HG02763 (cell line): ENCODE measurements around the gene TMEM161A.
A peak's percentile ranks its signal among the peaks of the same experiment; 100 is the strongest.
"Not testable (repeated sequence)": the region's sequence is repeated elsewhere in the genome, so short reads cannot be mapped to it uniquely, and the experiment has no call there.

Source experiments
- ATAC-seq: cut with Tn5 transposase; IDR thresholded peaks from one replicate; pipeline ENCODE4 v1.9.1; 2021; ENCODE audit warnings: mild to moderate bottlenecking, moderate library complexity; ENCODE audit not compliant: unreplicated experiment

TMEM161A gene

DNA sequence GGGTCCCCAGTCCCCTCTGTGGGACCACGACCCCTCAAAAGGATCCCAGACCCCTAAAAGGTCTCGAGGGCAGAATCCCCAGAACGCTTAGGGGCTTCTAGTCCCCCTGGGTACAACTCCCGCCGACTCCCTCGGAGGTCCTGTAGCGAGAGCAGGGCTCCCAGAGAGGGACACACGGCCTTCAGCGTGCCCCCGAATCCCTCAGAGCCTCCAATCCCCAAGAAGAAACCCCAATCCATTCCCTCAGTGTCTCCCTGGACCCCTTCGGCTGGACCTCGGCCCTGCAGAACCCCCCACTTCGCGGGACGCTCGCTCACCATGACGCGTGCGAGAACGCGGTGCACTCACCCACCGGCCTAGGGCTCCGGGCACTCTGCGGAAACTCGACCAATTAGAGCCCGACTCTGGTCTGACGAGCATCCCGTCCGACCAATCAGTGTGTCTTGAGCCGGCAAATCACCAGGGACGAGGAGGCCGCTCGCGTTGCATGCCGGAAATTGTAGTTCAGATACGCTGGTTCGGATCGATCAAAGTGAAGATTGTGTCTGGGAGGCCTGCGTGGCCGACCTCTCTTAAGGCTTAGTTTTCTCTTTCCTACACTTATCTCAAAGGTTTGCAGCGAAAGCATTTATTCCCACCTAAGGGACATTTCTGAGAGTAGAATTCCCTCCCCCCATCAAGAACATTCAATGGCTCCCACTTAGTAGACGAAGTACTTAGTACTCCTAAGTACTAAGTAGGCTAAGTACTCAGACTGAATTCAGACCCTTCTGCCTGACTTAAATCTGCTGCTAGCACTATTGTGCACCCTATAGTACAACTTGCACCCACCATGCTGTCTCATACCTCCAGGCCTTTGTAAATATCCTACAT is at the start of gene TMEM161A:
TSS of gene TMEM161A (minus strand) at position 370 of the 873 bp plus-strand sequence. CDS start at position 320, 50 bp downstream.
- peak; percentile 97 for ATAC-seq

DNA sequence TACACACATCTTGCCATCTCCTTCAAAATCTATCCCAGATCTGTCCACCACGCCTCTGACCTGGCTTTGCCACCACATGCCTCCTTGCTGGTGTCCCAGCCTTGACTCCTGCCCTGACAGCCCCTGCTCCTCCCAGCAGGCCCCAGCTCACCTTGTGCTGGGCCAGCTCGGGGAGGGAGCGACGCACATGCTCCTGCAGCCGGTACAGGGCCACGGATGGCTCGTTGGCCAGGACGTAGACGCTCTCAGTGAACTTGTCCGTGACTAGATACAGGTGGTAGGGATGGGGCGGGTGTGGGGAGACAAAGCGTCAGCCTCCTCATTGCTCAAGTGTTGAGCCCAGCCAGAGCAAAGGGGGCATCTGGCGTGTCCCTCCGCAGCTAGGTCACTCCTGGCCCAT is 48.5 kb upstream of the TMEM161A start:
- no peak for ATAC-seq

DNA sequence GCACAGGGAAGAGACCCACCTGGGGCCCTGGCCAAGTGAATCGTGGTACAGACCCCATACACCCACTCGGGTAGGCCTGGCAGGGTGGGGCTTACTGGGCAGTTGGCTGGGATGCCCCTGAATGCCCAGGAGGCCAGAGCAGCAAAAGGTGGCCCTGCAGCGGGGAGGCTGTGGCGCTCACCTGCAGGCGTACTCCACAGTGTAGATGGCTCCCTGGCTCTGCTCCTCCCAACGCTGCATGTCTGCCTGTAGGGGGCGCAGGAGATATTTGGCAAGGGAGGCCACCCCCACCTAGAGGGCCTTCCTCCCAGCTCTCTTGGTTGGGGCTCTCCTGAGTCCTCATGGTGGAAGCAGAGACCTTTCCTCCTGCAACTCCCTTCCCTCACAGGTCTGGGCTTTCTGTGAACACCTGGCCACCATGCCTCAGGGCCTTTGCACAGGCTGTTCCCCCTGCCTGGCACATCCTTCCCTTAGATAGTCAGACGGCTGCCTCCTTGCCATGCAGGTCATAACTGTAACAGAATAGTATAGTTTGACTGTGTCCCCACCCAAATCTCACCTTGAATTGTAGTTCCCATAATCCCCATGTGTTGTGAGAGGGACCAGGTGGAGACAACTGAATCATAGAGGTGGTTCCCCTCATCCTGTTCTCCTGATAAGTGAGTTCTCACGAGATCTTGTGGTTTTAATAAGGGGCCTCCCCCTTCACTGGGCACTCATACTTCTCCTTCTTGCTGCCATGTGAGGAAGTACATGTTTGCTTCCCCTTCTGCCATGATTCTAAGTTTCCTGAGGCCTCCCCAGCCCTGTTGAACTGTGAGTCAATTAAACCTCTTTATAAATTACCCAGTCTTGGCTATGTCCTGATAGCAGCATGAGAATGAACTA is 47.8 kb upstream of the TMEM161A start:
- no peak for ATAC-seq

DNA sequence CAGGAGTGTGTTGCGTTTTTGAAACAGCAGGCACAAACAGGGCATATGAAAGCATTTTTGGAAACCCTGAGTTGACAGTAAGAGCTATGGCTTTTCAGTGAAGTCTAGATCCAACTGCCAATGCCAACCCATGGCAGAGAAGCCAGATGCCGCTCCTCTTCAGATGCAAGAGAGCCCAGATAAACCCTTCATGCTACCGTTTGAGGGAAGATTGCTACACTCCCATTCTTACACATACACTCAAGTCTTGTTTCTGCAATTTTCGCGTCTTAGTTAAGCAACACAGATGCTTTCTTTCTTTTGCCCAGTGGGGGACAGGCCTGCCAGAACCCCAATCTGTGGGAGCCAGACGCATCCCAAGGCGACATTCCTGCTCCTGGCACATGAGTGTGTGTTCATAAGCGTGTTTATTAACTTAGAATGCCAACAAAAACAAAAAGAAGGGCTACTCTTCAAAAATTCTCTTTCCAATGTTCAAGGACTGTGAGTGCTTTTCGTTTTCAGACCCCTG is 43.3 kb upstream of the TMEM161A start:
- no peak for ATAC-seq

DNA sequence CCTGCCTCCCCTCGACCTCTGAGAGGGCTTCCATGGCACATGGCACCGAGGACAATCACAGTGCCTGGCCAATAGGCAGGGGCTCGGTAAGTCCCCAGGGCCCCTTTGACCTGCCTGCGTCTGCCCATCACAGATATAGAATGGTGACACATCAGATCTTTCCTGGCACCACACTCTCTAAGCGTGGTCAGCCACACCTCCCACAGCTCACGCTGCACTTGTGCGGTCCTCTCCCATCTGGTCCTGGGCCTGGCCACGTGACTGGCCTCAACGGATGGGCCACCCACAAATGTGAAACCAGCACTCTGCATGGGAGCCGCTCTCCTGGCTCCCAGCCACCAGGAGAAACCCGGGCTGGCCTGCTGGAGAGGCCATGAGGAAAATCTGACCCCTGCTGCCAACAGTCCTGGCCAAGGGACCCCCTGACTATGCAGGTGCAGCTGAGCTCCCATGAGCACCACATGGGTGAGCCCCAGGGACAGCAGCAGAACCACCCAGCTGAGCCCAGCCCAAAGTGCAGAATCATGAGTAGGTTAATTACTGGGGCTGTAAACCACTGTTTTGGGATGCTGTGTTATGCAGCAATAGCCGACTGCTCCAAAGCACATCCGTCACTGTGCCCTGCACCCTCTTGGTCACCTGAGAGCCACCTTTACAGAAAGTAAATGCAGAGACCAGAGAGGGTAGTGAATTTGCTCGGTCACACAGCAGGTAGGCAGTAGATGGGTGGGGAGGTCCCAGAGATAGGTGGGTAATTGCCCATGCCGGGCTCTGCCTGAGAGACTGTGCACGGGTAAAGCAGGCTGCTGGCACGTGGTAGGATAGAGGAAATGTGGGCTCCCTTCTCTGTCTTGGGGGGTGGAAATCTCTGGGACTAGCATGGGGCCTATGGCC is 41.5 kb upstream of the TMEM161A start:
- ATAC-seq = no peak

DNA sequence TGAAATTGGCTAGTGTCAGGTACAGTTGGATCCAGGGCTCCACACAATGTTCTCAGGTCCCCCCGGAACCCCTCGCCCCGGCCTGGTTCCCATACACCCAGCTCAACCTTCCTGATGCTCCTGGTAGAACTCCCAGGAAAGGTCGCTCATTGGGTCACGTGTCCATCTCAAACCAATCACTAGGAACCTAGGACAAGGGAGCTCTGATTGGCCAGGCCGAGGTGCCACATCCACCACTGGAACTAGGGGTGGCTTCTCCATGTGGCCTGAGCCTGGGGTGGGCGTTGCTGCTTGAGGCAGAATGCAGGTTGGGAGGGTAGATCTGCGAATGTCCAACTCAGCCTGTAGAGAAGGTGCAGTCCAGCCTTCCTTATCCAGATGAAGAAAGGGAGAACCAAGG is 38.7 kb upstream of the TMEM161A start:
- no peak for ATAC-seq

DNA sequence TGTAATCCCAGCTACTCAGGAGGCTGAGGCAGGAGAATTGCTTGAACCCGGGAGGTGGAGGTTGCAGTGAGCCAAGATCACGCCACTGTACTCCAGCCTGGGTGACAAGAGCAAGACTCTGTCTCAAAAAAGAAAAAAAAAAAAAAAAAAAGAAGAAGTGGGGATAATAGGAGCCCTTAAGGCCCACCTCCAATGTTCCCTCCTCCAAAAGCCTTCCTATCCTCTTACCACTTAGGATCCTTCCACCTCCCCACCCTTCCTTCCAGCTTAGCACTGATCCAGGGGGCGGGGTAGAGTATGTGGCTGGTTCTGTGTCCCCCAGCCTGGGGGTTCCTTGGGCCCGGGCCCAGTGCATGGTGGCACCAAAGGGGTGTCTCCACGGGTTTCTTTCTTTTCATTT is 35.0 kb upstream of the TMEM161A start:
- ATAC-seq = not testable (repeated sequence)

DNA sequence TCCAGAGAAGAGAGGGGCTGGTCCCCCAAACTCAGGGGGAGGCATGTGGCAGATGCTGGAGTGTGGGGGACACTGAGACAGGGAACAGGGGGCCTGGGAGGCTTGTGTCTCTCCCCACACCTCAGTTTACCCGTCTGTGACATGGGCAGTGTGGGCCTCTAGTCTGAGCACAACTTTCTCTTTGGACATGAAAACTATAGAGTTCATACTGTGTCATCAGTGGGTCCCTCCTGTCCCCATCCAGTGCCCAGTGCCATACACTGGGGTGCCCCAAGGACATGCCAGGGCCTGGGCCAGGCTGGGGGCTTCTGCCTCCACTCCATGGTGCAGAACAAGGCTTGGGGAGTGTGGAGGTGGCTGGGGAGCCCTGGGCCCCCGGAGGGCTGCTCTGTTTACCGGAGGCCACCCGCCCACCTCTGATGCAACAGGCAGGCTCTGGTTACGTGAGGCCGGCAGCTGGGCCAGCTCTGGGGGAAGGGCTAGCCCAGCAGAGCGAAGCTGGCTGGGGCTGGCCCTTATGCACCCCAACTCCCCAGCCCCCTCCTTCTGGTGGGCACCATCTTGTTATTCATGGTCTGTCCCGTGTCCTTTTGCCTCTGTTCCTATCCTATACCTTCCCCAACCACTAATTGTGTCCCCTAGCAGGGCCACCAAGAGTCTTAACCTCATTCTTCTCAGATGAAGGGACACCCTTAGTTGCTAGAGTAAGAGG is 33.7 kb upstream of the TMEM161A start:
- ATAC-seq = no peak

DNA sequence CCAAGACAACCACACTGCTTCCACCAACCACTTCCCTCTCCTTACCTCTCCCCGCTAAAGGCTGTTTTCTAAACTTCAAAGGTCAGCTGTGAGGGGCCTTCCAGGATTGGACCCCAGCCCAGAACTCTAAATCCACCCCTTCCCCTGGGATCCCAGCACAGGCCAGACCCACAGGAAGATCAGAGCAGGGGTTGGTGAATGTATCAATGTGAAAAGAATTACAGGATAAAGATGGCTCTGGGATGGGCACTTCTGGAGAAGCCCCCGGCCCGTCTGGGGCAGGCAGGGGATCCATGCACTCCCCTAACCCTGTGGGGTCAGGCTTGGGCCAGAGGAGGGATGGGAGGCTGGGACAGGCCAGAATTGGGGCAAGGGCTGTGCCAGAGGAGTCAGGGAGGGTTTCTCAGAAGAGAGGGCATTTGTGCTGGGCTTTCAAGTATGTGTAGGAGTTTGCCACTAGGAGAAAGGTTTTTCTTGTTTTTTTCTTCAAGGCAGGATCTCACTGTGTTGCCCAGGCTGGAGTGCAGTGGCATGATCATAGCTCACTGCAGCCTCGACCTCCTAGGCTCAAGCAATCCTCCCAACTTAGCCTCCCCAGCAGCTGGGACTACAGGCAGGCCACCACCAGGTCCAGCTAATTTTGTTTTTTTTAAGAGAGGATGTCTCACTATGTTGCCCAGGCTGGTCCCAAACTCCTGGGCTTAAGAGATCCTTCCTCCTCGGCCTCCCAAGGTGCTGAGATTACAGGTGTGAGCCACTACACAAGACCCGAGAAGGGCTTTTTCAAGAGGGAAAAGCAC is 32.8 kb upstream of the TMEM161A start:
- ATAC-seq = no peak

DNA sequence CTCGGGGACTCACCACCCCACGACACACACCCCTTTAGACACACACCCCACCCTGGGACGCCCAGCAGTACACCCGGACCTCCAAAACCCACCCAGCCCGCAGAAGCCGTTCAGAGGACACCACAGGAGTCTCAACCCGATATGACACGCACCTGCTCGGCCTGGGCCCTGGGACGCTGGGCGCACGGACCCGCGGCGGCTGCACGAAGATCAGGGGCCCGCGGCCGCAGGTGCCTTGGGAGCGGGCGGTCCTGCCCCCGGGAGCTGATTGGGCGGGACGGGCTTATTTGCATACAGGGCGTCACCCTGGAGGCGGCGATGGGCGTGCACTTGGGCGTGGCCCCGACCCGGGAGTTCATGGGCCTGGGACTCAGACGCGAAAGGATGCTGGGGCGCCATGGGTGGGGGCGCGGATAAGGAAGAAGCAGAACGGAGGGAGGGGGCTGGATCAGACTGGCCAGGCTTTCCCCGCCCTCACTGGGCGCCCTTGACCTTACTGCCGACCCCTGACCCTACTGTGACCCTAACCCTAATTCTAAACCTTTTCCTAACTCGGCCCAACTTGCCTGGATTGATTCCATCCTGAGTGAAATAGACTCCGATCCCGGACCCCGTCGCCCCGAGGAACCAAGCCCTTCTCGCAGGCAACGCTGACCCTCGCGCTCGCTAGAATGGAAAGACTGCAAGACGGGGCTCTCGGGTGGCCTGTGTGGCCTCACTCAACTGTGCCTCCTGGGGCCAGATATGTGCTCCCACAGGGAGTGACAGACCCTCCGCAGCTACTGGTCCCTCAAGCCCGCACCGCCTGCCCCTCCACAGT is 32.0 kb upstream of the TMEM161A start, which contains the start of gene MEF2B:
TSS of gene MEF2B (minus strand) at position 211 of the 820 bp plus-strand sequence. CDS start 19,528 bp downstream, outside the sequence.
- ATAC-seq = peak; percentile 85

DNA sequence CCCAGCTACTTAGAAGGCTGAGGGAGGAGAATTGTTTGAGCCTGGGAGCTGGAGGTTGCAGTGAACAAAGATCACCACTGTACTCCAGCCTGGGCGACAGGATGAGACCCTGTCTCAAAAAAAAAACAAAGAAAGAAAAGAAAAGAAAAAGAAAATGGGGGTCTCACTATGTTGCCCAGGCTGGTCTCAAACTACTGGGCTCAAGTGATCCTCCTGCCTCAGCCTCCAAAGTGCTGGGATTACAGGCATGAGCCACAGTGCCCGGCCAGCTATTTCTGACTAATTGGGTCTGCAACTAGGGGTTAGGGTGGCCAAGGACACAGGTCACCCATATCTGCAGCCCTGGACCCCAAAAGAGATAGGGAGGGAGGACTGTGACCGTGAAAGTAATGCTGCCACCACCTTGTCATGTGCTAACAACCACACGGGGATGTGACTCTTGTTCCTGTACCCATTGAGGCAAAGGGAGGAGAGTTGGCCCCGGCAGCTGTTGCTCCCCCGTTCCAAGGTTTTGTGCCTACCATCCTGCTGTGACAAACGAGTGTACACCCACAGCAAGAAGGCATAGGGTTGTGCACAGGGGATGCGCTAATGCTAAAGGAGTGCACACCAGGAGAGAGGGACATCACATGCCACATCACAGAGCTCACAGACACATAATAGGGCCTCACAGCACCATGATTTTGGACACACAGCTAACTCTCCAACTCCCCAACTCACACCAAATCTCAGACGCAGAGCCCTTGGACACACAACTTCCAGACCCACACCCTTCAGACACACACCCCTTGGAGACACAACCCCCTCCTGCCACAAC is 31.2 kb upstream of the TMEM161A start:
- ATAC-seq = no peak

DNA sequence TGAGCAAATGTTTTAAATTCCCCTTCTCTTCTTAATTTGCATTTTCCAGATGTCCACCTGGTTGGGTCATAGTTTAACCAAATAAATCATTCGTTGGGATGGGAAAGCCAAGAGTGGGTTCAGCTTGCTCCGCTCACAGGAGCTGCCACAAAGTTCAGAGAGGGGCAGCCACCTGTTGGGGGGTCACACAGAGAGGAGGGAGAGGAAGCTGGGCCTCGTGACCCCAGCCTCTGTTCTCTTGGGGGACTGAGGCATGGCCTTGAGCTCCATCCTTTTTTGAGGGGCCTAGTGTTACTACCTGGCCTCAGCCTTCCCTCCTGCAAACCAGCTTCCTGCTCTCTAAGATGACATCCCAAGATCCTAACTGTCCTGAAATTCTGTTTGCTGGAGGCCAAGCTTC is 29.3 kb upstream of the TMEM161A start:
- no peak for ATAC-seq

DNA sequence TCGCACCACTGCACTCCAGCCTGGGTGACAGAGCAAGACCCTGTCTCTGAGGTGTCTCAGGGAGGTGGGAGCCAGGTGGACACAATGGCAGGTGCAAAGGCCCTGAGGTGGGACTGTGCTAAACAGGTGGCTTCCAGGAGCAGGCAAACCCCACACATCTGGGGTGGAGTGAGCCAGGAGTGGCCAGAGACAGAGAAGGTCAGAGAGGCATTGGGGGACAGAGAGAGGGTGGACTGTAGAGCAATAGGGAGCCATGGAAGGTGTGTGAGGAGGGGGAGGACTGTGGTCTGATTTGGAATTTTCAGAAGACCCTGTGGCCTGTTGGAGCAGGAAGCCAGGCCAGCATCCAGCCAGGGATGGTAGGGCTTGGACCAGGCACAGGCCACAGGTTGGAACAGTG is 27.1 kb upstream of the TMEM161A start:
- ATAC-seq = no peak

DNA sequence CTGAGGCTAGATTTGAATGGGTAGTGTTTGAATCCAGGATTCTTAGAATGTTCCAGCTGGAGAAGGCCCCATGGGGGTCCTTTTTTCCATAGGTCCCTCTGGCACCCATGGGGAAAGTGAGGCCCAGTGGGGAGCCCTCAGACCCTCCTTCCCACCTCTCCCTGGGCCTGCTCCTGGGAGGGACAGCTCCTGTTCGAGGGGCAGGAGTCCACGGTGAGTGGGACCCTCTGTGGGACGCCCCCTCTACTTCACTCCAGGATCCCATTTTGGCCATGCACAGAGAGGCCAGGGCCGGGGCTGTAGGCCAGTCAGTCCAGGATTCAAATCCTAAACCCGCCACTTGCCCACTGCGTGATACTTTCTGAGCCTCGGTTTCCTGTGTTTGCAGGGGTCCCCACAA is 24.2 kb upstream of the TMEM161A start:
- no peak for ATAC-seq

DNA sequence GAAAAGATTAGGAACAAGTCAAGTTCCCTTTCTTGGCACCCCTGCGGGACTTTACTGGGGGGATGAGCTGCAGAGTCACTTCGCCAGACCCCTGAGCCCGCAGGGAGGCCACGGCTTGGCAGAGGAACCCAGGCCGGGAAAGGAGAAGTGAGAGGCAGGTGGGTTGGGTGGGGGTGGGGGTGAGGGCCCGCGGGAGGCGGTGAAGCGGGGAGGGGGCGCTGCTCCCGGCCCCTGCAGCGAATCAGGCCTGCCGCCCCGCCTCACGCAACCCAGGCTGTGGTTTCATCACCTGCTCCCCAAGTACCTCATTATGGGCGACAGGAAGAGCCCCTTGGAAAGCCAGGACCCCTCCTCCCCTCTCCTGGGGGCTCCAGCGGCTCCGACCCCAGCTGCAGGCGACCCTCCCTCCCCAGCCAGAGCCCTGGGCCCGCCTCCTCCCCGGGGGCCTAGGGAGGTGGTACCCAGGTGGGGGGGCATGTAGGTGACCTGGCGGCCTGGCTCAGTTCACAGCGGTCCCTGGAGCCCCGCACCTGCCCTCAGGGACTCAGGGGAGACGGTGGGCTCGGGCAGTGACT is 22.3 kb upstream of the TMEM161A start:
- ATAC-seq = no peak

DNA sequence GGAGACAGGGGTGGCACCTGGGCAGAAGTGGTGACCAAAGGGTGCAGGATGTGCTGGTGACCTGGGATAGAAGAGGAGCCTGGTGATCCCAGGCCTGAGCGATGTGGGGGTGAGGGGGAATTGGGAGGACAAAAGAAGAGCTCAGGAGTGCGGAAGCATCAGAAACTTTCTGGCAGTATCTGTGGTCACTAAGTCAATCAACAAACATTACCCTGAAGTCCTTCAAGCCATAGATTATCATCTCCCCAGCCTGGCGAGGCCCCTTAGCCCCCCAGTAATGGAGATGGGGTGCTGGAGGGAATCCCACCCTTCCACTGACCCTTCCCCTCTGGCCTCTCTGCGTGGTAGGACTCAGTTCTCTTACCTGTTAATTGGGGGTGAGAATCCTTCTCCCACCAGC is 21.3 kb upstream of the TMEM161A start:
- ATAC-seq = no peak

DNA sequence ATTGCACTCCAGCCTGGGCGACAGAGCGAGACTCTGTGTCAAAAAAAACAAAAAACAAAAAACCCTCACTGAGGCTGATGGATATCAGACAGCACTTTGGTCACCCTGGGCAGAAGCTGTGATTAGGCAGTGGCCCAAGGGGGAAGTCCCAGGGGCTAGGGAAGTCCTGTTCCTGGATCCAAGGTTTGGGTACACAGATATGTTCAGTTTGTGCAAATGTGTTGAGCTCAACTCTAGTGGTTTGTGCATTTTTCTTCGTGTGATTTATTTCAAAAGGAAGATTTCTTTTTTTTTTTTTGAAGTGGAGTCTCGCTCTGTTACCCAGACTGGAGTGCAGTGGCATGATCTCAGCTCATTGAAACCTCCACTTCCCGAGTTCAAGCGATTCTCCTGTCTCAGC is 19.5 kb upstream of the TMEM161A start:
- ATAC-seq = no peak
